Endodermal cell (in vitro differentiated cells): ENCODE data around the gene GRHL3. TPM values are rescaled to one million over a fixed set of nuclear protein-coding genes. Genes with fewer than 3 reads are reported as not detected.
A peak's percentile ranks its signal among the peaks of the same experiment; 100 is the strongest.

Source experiments
- DNase-seq: peaks from one replicate; pipeline ENCODE4 v3.0.0-alpha.2; 2017
- H3K27ac ChIP-seq: 2 replicates; pipeline ENCODE4 v1.5.1; 2013; ENCODE audit warnings: mild to moderate bottlenecking, low read depth, low read length, moderate library complexity
- H3K27me3 ChIP-seq: 2 replicates; pipeline ENCODE4 v1.6.1; 2013; ENCODE audit warnings: mild to moderate bottlenecking, low read length, moderate library complexity; ENCODE audit not compliant: insufficient read depth, control insufficient read depth, poor library complexity, severe bottlenecking
- H3K36me3 ChIP-seq: 2 replicates; pipeline ENCODE4 v1.7.0; 2013; ENCODE audit warnings: mild to moderate bottlenecking, low read length, moderate library complexity; ENCODE audit not compliant: control insufficient read depth, insufficient read depth
- H3K4me1 ChIP-seq: one replicate; pipeline ENCODE4 v1.7.0; 2013; ENCODE audit warnings: low read length; ENCODE audit not compliant: control insufficient read depth, insufficient read depth
- H3K4me3 ChIP-seq: 2 replicates; pipeline ENCODE4 v1.5.1; 2013; ENCODE audit warnings: mild to moderate bottlenecking, low read length, moderate library complexity
- H3K9ac ChIP-seq: 2 replicates; pipeline ENCODE4 v1.6.1; 2013; ENCODE audit warnings: mild to moderate bottlenecking, low read length, moderate library complexity; ENCODE audit not compliant: poor library complexity, severe bottlenecking; ENCODE audit errors: extremely low read depth
- H3K9me3 ChIP-seq: 2 replicates; pipeline ENCODE4 v1.6.1; 2013; ENCODE audit warnings: mild to moderate bottlenecking, low read length, moderate library complexity; ENCODE audit not compliant: control insufficient read depth
- H3K27ac Mint-ChIP-seq: 2 replicates; pipeline ENCODE4 v1.8.0; 2020; ENCODE audit warnings: mixed read lengths
- H3K27me3 Mint-ChIP-seq: 2 replicates; pipeline ENCODE4 v1.8.0; 2021; ENCODE audit warnings: mild to moderate bottlenecking, mixed read lengths; ENCODE audit not compliant: insufficient read depth
- H3K36me3 Mint-ChIP-seq: 2 replicates; pipeline ENCODE4 v1.8.0; 2020; ENCODE audit warnings: low read depth, mixed read lengths
- H3K4me1 Mint-ChIP-seq: 2 replicates; pipeline ENCODE4 v1.8.0; 2020; ENCODE audit warnings: mixed read lengths
- H3K4me3 Mint-ChIP-seq: 2 replicates; pipeline ENCODE4 v1.8.0; 2020; ENCODE audit warnings: mild to moderate bottlenecking, moderate library complexity, mixed read lengths
- H3K9me3 Mint-ChIP-seq: 2 replicates; pipeline ENCODE4 v1.8.0; 2020; ENCODE audit warnings: mild to moderate bottlenecking, mixed read lengths
- WGBS, 2 experiments: methylation state at CpG; one replicate each; pipeline versions ENCODE4 v1.1.5 to v1.1.7; 2013; ENCODE audit warnings: missing lambda C conversion rate in 2 of 2, mixed read lengths in 1 of 2; ENCODE audit not compliant: insufficient coverage in 1 of 2, insufficient read length in 1 of 2; 5-methylcytosine and 5-hydroxymethylcytosine counted together
- total RNA-seq, 2 donors: library from RNA; stranded (reverse); fragmentation: NEBNext Ultra II Directional in 1 of 2; extraction: Animal tissue kit (Norgen Biotek cat#: 25700) in 1 of 2; gene quantifications; 2 replicates in 1 of 2; 3 replicates in 1 of 2; pipeline ENCODE4 v1.2.1, GENCODE V29; 2021
- TF ChIP-seq, protein P1 (sequence below): fragments of 200-600 bp; sonication (generic); conservative IDR thresholded peaks from 2 replicates; pipeline ENCODE4 v1.5.0; 2021; ENCODE audit warnings: antibody characterized with exemption, mild to moderate bottlenecking

GRHL3 gene
- total RNA-seq, 2 donors from 2014 or later, result 1.8 to 2.5 TPM

DNA sequence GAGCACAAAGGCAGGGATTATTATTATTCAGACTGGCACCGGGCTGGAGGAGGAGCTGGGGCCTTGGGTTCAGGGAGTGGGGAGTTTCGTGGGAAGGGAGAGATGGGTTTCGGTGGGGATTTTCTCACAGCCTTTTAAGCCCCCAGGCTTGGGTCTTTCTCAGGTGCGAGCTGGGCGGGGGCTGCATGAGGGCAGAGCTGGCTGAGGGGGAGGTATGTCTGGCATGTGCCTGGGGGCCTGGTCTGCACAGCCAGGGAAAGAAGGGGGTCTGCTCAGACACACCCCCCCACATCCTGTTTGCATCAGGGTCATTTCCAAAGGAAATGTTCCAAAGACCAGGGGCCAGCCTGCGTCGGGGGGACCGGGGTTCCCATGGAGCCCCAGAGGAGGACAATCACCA is 21.6 kb downstream of the GRHL3 start:
- no peaks in the 10 kb centered on the region for H3K27me3 ChIP-seq
- Mint-ChIP-seq H3K27me3 (peaks cover 2% of the 10 kb centered on the region), H3K36me3 (no peaks in the 10 kb centered on the region), H3K27ac (no peak overlapping the region), H3K4me1 (peaks cover 36% of the 10 kb centered on the region), H3K9me3 (no peaks in the 10 kb centered on the region), H3K4me3 (no peak overlapping the region)
- H3K9me3 ChIP-seq, result no peaks in the 10 kb centered on the region
- H3K4me1 ChIP-seq, result peaks cover 4% of the 10 kb centered on the region
- TF ChIP-seq, protein P1, sequence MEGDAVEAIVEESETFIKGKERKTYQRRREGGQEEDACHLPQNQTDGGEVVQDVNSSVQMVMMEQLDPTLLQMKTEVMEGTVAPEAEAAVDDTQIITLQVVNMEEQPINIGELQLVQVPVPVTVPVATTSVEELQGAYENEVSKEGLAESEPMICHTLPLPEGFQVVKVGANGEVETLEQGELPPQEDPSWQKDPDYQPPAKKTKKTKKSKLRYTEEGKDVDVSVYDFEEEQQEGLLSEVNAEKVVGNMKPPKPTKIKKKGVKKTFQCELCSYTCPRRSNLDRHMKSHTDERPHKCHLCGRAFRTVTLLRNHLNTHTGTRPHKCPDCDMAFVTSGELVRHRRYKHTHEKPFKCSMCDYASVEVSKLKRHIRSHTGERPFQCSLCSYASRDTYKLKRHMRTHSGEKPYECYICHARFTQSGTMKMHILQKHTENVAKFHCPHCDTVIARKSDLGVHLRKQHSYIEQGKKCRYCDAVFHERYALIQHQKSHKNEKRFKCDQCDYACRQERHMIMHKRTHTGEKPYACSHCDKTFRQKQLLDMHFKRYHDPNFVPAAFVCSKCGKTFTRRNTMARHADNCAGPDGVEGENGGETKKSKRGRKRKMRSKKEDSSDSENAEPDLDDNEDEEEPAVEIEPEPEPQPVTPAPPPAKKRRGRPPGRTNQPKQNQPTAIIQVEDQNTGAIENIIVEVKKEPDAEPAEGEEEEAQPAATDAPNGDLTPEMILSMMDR, result no peak
- H3K27ac ChIP-seq, result no peak overlapping the region
- H3K36me3 ChIP-seq, result no peaks in the 10 kb centered on the region
- 76% methylated on average over 8 of the region's 8 CpGs; no CpG with 5 or more reads in 1 of the 2 experiments for WGBS, 2 experiments
- no peak overlapping the region for H3K9ac ChIP-seq
- DNase-seq, result no peak
- H3K4me3 ChIP-seq, result no peak overlapping the region

- H3K27ac ChIP-seq, result no peak overlapping the region
- Mint-ChIP-seq H3K9me3 (no peaks in the 10 kb centered on the region), H3K27me3 (peaks cover 2% of the 10 kb centered on the region), H3K27ac (no peak overlapping the region), H3K4me1 (peaks cover 34% of the 10 kb centered on the region), H3K4me3 (no peak overlapping the region), H3K36me3 (no peaks in the 10 kb centered on the region)
- no peak overlapping the region for H3K4me3 ChIP-seq
- 70 to 79% methylated on average over 6 to 8 of the region's 8 CpGs for WGBS, 2 experiments
- no peaks in the 10 kb centered on the region for H3K36me3 ChIP-seq
- peak; percentile 64 for DNase-seq
- no peaks in the 10 kb centered on the region for H3K27me3 ChIP-seq
- no peak overlapping the region for H3K9ac ChIP-seq
- H3K4me1 ChIP-seq, result peaks cover 4% of the 10 kb centered on the region
- no peaks in the 10 kb centered on the region for H3K9me3 ChIP-seq
- TF ChIP-seq, protein P1, result no peak
Measured at GRCh38 chr1:24341260-24341659, 22.1 kb downstream of the GRHL3 start.

DNA sequence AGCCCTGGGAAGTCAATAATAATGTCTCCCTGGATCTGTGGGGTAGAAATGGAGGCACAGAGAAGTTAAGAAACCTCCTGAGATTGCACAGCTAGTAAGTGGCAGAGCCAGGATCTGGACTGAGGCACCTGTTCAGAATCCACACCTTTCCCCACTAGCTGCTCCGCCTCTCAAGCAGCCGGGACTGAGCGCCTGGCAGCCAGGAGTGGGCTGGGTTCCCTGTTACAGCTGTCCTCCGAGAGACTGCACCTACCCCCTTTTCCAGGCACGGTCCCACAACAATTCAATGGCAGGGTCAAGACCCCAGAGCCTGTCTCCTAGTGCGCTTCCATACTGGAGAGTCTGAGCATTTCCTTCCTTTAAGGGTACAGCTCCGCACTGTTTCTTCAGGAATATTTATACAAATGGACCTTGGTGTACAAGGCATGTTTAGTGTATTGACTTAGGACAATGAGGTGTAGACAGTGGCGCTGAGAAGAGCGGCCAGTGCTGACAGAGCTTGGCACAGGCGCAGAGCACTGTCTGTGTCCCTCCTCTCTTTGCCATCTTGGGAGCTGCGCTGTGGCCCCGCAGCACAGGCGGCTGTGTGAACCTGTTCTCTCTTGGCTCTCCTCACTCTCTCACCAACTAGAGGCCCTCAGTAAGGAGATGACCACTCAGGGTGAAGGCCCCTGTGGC is 24.4 kb downstream of the GRHL3 start:
- Histone ChIP-seq H3K9ac (no peak overlapping the region), H3K9me3 (no peaks in the 10 kb centered on the region), H3K27ac (no peak overlapping the region), H3K4me1 (no peaks in the 10 kb centered on the region), H3K27me3 (no peaks in the 10 kb centered on the region), H3K36me3 (no peaks in the 10 kb centered on the region), H3K4me3 (no peak overlapping the region)
- H3K9me3 Mint-ChIP-seq, result no peaks in the 10 kb centered on the region
- peaks cover 23% of the 10 kb centered on the region for H3K4me1 Mint-ChIP-seq
- 91% methylated on average over 10 to 13 of the region's 13 CpGs for WGBS, 2 experiments
- H3K36me3 Mint-ChIP-seq, result no peaks in the 10 kb centered on the region
- TF ChIP-seq, protein P1, result no peak
- H3K27ac Mint-ChIP-seq, result no peak overlapping the region
- H3K4me3 Mint-ChIP-seq, result no peak overlapping the region
- DNase-seq, result no peak
- H3K27me3 Mint-ChIP-seq, result peaks cover 2% of the 10 kb centered on the region
